OCI-LY3 (cell line): ENCODE data around the gene CADPS2.

Source experiments
- CTCF ChIP-seq: fragments of 200-600, 300-600 bp; sonication (generic); IDR thresholded peaks from 2 replicates; pipeline ENCODE4 v1.5.1; 2014; ENCODE audit warnings: antibody characterized with exemption, low read length, low read depth
- EZH2phosphoT487 ChIP-seq: fragments of 200-600 bp; shearing (Covaris generic); IDR thresholded peaks from 2 replicates; pipeline ENCODE4 v1.6.1; 2018; ENCODE audit warnings: antibody characterized with exemption, mixed run types, low read depth

GRCh38 chr7:122691569-122692235 is 194.6 kb downstream of the CADPS2 start:
- TF ChIP-seq CTCF (no peak), EZH2phosphoT487 (no peak)
